VCaP (cell line): ENCODE results near the gene NUP35.
"Not testable (repeated sequence)": the region's sequence is repeated elsewhere in the genome, so short reads cannot be mapped to it uniquely, and the experiment has no call there.

Experiments used
- H3K27ac ChIP-seq: fragments of 450-650 bp; 2 replicates; pipeline ENCODE4 v1.5.1; 2017
- TF ChIP-seq, protein P1 (sequence below): fragments of 450-650 bp; conservative IDR thresholded peaks from 2 replicates; pipeline ENCODE4 v1.5.1; 2017; ENCODE audit warnings: mild to moderate bottlenecking, moderate library complexity

The NUP35 gene

DNA sequence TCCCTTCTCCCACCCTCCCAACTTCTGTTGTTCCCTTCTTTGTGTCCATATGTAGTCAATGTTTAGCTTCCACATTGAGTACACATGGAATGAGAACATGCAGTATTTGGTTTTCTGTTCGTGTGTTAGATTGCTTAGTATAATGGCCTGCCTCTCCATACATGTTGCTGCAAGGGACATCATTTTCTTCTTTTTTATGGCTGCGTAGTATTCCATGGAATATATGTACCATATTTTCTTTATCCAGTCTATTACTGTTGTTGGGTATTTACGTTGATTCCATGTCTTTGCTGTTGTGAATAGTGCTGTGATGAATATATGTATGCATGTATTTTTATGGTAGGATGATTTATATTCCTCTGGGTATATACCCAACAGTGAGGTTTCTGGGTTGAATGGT, 42.0 kb downstream of the NUP35 start:
- H3K27ac ChIP-seq = no peak overlapping the region
- TF ChIP-seq, protein P1, sequence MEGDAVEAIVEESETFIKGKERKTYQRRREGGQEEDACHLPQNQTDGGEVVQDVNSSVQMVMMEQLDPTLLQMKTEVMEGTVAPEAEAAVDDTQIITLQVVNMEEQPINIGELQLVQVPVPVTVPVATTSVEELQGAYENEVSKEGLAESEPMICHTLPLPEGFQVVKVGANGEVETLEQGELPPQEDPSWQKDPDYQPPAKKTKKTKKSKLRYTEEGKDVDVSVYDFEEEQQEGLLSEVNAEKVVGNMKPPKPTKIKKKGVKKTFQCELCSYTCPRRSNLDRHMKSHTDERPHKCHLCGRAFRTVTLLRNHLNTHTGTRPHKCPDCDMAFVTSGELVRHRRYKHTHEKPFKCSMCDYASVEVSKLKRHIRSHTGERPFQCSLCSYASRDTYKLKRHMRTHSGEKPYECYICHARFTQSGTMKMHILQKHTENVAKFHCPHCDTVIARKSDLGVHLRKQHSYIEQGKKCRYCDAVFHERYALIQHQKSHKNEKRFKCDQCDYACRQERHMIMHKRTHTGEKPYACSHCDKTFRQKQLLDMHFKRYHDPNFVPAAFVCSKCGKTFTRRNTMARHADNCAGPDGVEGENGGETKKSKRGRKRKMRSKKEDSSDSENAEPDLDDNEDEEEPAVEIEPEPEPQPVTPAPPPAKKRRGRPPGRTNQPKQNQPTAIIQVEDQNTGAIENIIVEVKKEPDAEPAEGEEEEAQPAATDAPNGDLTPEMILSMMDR = no peak

- H3K27ac ChIP-seq = not testable (repeated sequence)
These were observed 42.7 kb downstream of the NUP35 start for GRCh38 chr2:183166976-183167375.

GRCh38 chr2:183172220-183172887, 48.1 kb downstream of the NUP35 start:
- no peak overlapping the region for H3K27ac ChIP-seq
- TF ChIP-seq, protein P1 = no peak

- H3K27ac ChIP-seq = no peak overlapping the region
- TF ChIP-seq, protein P1 = no peak
These were observed 54.9 kb downstream of the NUP35 start for GRCh38 chr2:183179156-183179555.

GRCh38 chr2:183185534-183185933, 61.3 kb downstream of the NUP35 start:
- H3K27ac ChIP-seq = no peak overlapping the region
- TF ChIP-seq, protein P1 = no peak

- TF ChIP-seq, protein P1 = no peak
- no peak overlapping the region for H3K27ac ChIP-seq
These were observed 62.1 kb downstream of the NUP35 start for GRCh38 chr2:183186296-183186695.

GRCh38 chr2:183186766-183187165, 62.5 kb downstream of the NUP35 start:
- TF ChIP-seq, protein P1 = no peak
- no peak overlapping the region for H3K27ac ChIP-seq

DNA sequence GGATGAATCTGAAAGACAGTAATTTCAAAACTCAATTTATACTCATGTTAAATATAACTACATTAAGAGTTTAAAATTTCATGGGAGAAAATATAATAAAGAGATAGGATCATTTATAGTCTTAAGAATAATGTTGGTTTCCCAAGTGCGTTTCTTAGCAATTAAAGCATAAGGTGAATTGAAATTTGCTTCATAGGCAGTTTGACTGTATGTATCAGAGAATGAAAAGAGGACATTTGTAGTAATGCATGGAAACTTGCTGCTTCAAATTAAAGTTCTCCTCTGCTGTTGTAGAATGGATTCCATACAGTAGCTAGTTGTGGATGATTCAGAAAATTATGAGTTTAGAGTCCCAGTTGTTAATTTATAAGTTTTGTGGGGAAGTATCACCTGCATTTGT, 68.1 kb downstream of the NUP35 start:
- TF ChIP-seq, protein P1 = no peak

More for the DNA sequence above, 68.1 kb downstream of the NUP35 start:
- no peak overlapping the region for H3K27ac ChIP-seq
